ENCODE measurements around the gene SEPSECS. TPM values are rescaled to one million over a fixed set of nuclear protein-coding genes. Genes with fewer than 3 reads are reported as not detected.

The SEPSECS gene
- total RNA-seq, 2 experiments from 2014 or later, result 10.8 to 12.5 TPM

GRCh38 chr4:25075129-25075528 lies 85.1 kb downstream of the SEPSECS start:
- H3K27me3 Mint-ChIP-seq (ENCODE audit: low read depth), result peaks cover 4% of the 10 kb centered on the region
- H3K4me3 Mint-ChIP-seq, result no peak overlapping the region
- H3K27ac Mint-ChIP-seq, result no peak overlapping the region
- CTCF ChIA-PET, result no interaction called here
- H3K36me3 Mint-ChIP-seq (ENCODE audit: low read depth), result no peaks in the 10 kb centered on the region
- POLR2A ChIA-PET, result no interaction called here
- no peak for DNase-seq
- H3K4me1 Mint-ChIP-seq (ENCODE audit: low read depth), result no peaks in the 10 kb centered on the region
- no peaks in the 10 kb centered on the region for H3K9me3 Mint-ChIP-seq (ENCODE audit: insufficient read depth)
- ATAC-seq, result no peak

GRCh38 chr4:25070545-25070944 lies 89.7 kb downstream of the SEPSECS start:
- H3K4me1 Mint-ChIP-seq (ENCODE audit: low read depth), result no peaks in the 10 kb centered on the region
- ATAC-seq, result no peak
- ChIA-PET CTCF (no interaction called here), POLR2A (no interaction called here)
- no peak overlapping the region for H3K27ac Mint-ChIP-seq
- H3K4me3 Mint-ChIP-seq, result no peak overlapping the region
- H3K27me3 Mint-ChIP-seq (ENCODE audit: low read depth), result no peaks in the 10 kb centered on the region
- DNase-seq, result no peak
- no peaks in the 10 kb centered on the region for H3K36me3 Mint-ChIP-seq (ENCODE audit: low read depth)
- no peaks in the 10 kb centered on the region for H3K9me3 Mint-ChIP-seq (ENCODE audit: insufficient read depth)

Other genes starting within 250 kb of the SEPSECS start
- not detected for gene CCDC149, start 247.4 kb downstream of the SEPSECS start, total RNA-seq
- not detected for gene LGI2, start 129.5 kb downstream of the SEPSECS start, total RNA-seq
- gene PI4K2B, start 73.6 kb upstream of the SEPSECS start, total RNA-seq, result 10 to 100 TPM; 42.2 to 46.1 TPM
- gene ZCCHC4, start 152.3 kb upstream of the SEPSECS start, total RNA-seq, result 10 to 100 TPM; 11.3 to 11.4 TPM
- 10 to 100 TPM; 45.4 to 48.6 TPM for gene ANAPC4, start 216.8 kb upstream of the SEPSECS start, total RNA-seq

Measured in activated CD8-positive, alpha-beta T cell treated with anti-CD3 and anti-CD28 coated beads, Interleukin-2, amount 10 ng/mL, durations not matched to agents 7 days and 5 days (primary cell).